Measurements from ENCODE around the gene SRRM3.
"Not testable (repeated sequence)": the region's sequence is repeated elsewhere in the genome, so short reads cannot be mapped to it uniquely, and the experiment has no call there.

DNA sequence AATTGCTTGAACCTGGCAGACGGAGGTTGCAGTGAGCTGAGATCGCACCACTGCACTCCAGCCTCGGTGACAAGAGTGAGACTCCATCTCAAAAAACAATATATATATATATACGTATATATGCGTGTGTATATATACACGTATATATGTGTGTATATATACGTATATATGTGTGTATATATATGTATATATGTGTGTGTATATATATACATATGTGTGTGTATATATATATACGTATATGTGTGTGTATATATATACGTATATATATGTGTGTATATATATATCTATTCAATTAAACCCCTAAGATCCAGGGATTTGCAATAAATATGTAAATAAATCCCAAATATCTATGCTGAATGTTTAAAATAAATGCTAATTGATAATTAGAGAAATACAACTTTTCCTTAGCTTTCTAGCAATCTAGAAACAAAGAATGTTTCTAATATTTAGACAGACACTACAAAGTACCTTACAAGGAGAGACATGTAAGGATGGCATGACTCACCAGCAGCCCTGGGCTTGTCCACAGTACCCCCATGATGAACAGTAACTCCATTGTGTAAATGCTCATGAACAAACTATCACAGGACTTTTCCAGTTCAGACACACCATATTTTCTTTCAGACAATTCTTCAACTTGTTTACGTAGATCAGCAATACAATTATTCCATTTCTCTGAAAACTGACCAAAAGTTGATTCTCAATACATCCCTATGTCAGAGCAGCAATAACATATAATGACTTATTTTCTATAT, 39.1 kb upstream of the SRRM3 start:
- TF ChIP-seq CTCF (IDR thresholded peaks at IDR 0.05); FOXJ3 (CRISPR knock-in tag; IDR thresholded peaks at IDR 0.05); TCF12 (IDR thresholded peaks at IDR 0.05); EP300 (IDR thresholded peaks at IDR 0.05; ENCODE audit: borderline replicate concordance in 1 of 2, low read depth in 1 of 2, low read length in 1 of 2); RAD21 (IDR thresholded peaks at IDR 0.05; ENCODE audit: low read length); POLR2AphosphoS5 (IDR thresholded peaks at IDR 0.05; ENCODE audit: low read depth, low read length); EZH2phosphoT487 (IDR thresholded peaks at IDR 0.05; ENCODE audit: borderline replicate concordance, low read depth); FOXM1 (IDR thresholded peaks at IDR 0.05; ENCODE audit: low read depth); YY1 (IDR thresholded peaks at IDR 0.05; ENCODE audit: low read depth); JUND (IDR thresholded peaks at IDR 0.05); RCOR1 (IDR thresholded peaks at IDR 0.05; ENCODE audit: low read length); RFX5 (IDR thresholded peaks at IDR 0.05; ENCODE audit: low read length); SMC3 (IDR thresholded peaks at IDR 0.05; ENCODE audit: low read depth, low read length): not testable (repeated sequence)
- TF ChIP-seq, protein P1, sequence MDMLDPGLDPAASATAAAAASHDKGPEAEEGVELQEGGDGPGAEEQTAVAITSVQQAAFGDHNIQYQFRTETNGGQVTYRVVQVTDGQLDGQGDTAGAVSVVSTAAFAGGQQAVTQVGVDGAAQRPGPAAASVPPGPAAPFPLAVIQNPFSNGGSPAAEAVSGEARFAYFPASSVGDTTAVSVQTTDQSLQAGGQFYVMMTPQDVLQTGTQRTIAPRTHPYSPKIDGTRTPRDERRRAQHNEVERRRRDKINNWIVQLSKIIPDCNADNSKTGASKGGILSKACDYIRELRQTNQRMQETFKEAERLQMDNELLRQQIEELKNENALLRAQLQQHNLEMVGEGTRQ (IDR thresholded peaks at IDR 0.05; ENCODE audit: borderline replicate concordance, low read depth, low read length) = not testable (repeated sequence)
